ENCODE measurements around the gene ADAM30. TPM values are rescaled to one million over a fixed set of nuclear protein-coding genes. Genes with fewer than 3 reads are reported as not detected.
A peak's percentile ranks its signal among the peaks of the same experiment; 100 is the strongest.
"Not testable (repeated sequence)": the region's sequence is repeated elsewhere in the genome, so short reads cannot be mapped to it uniquely, and the experiment has no call there.

The ADAM30 gene
- polyA plus RNA-seq, 1 donor, result not detected

DNA sequence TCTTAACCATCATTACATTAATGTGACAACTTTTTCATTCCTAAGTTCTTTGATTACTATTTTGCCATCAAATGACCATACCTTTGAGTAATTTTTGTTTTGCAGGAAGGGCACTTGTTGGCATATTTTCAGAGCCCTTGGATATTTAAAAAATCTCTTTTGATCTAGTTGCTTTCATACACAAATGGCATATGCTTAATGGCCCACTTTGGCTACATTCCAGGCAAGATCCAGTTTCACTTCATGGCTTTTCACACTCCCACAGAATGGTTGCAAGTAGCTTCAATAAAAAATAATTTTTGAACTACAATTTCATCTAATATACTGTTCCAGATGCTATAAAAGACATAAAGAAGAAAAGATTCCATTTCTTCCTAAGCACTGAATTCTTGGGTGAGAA is 18.1 kb downstream of the ADAM30 start:
- DNase-seq (ENCODE audit: low read depth), result no peak

DNA sequence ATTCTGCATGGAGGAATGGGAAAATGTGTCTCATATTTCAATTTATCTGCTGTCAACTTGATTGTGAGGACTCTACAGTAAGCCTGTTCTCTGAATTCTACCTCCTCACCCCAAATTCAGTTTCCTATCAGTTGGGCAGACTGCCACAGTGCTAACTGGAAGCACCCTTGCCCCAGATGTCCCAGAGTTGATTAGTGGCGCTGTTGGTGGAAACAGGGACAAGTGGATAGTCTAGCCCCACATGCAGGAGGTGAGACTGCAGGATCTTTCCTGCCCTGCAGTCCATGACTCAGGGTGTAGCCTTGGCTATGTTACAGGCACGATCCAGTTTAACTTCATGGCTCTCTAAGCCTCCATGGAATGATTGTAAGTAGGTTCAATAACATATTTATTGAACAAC is 22.1 kb downstream of the ADAM30 start:
- DNase-seq (ENCODE audit: low read depth), result no peak

DNA sequence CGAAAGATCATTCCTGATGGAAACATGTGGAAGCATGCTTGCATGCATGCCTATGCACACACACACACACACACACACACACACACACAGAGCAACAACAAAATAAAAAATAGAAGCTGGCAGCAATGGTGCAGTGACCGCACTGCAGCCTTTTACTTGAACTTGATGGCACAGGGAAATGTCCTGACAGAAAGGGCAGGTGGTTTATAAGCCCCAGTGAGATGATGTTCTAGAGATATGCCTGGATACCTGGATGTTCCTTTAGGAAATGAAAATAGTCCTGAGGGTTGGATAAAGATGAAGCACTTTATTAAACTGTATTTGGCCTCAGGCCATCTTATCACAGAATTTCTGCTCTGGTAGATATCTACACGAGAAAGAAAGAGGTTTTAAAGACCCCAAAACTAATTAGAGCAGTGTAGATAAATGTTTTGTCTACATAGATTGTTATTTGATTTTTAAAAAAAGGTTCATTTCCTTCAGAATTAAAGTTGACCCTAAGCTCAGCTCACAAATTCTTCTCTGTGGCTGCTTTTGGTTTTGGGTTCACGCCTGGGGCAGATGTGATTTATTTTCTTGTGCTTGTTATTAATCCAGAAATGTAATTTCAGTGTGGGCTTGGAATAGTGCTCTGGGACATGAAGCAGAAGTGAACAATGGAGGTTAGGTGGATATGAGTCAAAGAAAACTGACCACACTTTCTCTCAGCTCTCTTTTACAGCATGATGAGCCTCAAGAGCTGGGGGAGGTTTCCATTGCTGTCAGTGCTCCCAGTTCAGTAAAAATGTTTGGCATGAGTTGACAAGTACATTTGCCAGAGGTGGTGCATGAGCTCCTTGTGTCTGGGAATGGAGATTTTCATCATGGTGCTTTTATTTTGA is 22.9 kb downstream of the ADAM30 start:
- DNase-seq (ENCODE audit: low read depth), result peak; percentile 52

GRCh38 chr1:119871881-119872280 is 24.4 kb downstream of the ADAM30 start:
- DNase-seq (ENCODE audit: low read depth), result no peak

GRCh38 chr1:119870917-119871596 is 25.3 kb downstream of the ADAM30 start:
- DNase-seq (ENCODE audit: low read depth), result no peak

- DNase-seq (ENCODE audit: low read depth), result no peak
Observed at GRCh38 chr1:119869995-119870394, 26.3 kb downstream of the ADAM30 start.

DNA sequence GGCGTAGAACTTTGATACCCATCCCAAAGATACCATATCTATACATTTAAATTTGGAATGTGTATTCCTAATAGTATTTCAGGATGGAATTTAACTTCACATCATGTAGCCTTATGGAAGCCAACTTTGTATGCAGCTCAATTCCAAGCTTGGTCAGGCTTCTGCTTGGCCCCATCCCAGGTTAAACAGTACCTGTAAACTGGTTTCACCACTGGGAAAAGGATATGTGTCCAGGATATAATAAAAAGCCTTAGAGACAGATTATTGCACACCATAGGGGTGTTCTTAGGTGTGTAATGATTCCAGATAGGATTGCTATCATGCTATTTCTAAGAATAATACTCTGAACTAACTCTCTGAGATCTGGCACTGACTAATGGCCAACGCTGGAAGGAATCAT is 28.1 kb downstream of the ADAM30 start:
- DNase-seq (ENCODE audit: low read depth), result no peak

- no peak for DNase-seq (ENCODE audit: low read depth)
Observed at GRCh38 chr1:119866451-119866850, 29.9 kb downstream of the ADAM30 start.

- DNase-seq (ENCODE audit: low read depth), result no peak
Observed at GRCh38 chr1:119865627-119866026, 30.7 kb downstream of the ADAM30 start.

- no peak for DNase-seq (ENCODE audit: low read depth)
Observed at GRCh38 chr1:119862276-119862675, 34.0 kb downstream of the ADAM30 start.

- DNase-seq (ENCODE audit: low read depth), result no peak
Observed at GRCh38 chr1:119861547-119861946, 34.8 kb downstream of the ADAM30 start.

DNA sequence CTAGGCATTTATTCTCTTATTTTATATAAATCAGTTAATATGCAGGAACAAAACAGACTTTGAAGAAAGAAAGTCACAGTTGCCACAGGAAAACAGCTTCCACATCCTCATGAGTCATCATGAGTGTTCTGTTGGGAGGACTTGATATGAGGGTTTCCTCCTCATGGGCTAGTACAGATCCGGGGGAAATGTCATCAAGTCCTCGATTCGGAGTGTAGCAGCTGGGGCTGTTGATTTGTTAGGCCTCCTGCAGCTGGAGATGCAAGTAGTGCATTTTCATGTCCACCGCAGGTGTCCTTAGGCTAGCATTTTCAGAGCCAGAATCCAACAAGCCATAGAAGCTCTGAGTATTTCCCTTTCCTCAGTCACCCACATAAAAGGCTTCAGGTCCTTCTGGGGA is 36.7 kb downstream of the ADAM30 start:
- DNase-seq (ENCODE audit: low read depth), result no peak

GRCh38 chr1:119858556-119859214 is 37.6 kb downstream of the ADAM30 start:
- DNase-seq (ENCODE audit: low read depth), result not testable (repeated sequence)

GRCh38 chr1:119858126-119858525 is 38.2 kb downstream of the ADAM30 start:
- DNase-seq (ENCODE audit: low read depth), result no peak

DNA sequence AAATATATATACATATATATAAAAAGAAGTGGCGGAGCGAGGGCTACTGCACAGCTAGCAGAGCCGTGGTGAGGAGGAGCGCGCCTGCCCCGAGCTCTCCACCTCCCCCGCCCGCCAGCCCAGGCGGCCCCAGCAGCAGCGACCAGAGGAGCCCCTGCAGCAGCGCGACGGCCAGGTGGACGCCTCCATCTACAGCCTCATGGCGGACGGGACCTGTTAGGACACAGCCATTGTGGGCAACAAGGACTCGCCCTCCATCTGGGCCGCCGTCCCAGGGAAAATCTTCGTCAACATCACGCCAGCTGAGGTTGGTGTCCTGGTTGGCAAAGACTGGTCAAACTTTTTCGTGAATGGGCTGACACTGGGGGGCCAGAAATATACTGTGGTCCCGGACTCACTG is 43.2 kb downstream of the ADAM30 start:
- DNase-seq (ENCODE audit: low read depth), result no peak

DNA sequence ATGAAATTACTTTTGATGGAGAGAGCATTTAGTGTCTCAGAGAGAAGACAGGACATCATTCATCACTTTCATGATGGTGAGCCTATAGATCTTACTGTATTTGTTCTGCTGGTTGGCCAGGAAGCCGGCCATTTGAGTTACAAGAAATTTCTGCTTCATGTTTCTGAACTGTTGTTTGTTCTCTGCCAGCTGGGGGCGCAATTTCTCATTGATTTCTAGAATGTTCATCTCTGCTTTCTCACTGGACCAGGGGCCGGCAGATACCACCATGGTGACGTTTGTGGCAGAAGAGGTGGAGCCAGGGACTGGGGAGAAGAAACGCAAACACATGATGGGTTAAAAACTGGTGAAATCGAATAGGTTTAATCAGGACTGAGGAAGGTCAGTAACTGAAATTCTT is 52.1 kb downstream of the ADAM30 start:
- not testable (repeated sequence) for DNase-seq (ENCODE audit: low read depth)

Other genes starting within 250 kb of the ADAM30 start
- 11.6 TPM for gene ZNF697, start 248.2 kb downstream of the ADAM30 start, polyA plus RNA-seq (ENCODE audit: insufficient read length)
- 52.2 TPM for gene PHGDH, start 184.6 kb downstream of the ADAM30 start, polyA plus RNA-seq (ENCODE audit: insufficient read length)
- not detected for gene HMGCS2, start 127.6 kb downstream of the ADAM30 start, polyA plus RNA-seq (ENCODE audit: insufficient read length)
- gene REG4, start 85.1 kb downstream of the ADAM30 start, polyA plus RNA-seq (ENCODE audit: insufficient read length), result not detected
- 38.1 TPM for gene NOTCH2, start 173.1 kb upstream of the ADAM30 start, polyA plus RNA-seq (ENCODE audit: insufficient read length)

All from forelimb muscle (tissue), 1 donor.